Measurements from ENCODE around the gene YAP1.

The YAP1 gene

DNA sequence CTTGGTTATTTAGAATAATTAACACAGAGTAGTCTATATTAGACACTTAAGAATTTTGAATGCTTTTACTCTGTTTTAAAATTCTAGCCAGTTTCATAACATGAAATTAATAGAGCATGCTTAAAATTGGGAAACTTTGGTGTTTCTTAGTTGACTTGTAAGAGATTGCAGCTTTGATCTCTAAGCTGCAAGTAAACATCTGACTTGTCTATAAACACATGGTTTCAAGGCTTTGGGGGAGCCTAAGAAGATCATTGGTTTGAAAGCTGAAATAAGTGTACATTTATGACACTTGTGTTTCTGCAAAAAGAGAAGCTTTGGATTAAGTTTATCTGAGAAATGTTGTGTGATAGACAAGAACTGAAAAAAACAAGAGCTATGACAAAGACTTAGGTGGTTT, 37.8 kb downstream of the YAP1 start:
- Histone ChIP-seq H3K4me1 (ENCODE audit: control insufficient read depth in 2 of 2, insufficient read depth in 1 of 2, low read depth in 1 of 2, low read length in 2 of 2) (peaks cover 3 to 14% of the 10 kb centered on the region in 2 donors), H4K91ac (ENCODE audit: low read depth, low read length, poor library complexity) (no peak overlapping the region), H3K27ac (replicated peaks; ENCODE audit: low read length) (no peak overlapping the region)

DNA sequence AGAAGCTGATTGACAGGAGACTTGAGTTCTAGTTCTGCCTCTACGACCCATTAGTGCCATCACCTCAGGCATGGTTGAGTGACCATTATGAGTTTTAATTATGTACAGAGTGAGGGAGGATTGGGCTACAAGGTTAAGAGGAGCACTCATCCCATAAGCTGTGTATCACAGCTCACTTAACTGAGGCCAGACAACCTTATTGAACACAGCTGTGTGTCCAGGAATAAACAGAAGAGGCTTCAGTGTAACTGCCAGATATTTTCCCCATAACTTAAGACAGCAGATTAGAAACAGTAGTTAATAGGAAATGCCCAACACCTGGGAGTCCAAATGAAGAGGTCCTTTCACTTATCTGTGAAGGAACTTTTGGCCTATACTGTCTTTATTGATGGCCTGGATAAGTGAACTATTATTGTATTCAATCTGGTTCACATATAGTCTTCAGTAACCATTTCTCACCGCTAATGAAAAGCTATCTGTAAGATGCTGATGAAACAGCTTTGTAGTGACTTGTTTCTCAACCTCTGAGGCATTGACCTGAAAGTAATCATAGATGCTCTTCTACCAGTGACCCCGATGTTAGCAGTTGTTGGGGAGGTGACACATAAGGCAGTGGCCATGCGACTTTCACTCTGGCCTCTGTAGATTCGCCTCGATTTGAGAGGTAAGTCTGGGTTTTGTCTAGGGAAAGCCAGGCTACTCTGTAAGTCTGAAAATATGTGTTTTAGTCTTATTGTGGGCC, 41.7 kb downstream of the YAP1 start:
- peaks cover 0 to 12% of the 10 kb centered on the region in 2 donors for H3K9me3 ChIP-seq (replicated peaks in 1 of 2; ENCODE audit: control insufficient read depth in 2 of 2, insufficient read depth in 1 of 2, low read depth in 1 of 2, low read length in 2 of 2)
- no peak overlapping the region for H4K8ac ChIP-seq (ENCODE audit: low read depth, low read length)
- H2BK120ac ChIP-seq (ENCODE audit: low read depth, low read length): no peak overlapping the region
- H2BK5ac ChIP-seq (ENCODE audit: low read length): no peak overlapping the region
- H2AFZ ChIP-seq (ENCODE audit: low read length): no peak overlapping the region
- DNase-seq (ENCODE audit: low spot score): no peak
- no peak overlapping the region for H3K27ac ChIP-seq (replicated peaks; ENCODE audit: low read length)
- H3K4me2 ChIP-seq (ENCODE audit: insufficient read depth, low read length, poor library complexity, severe bottlenecking): no peak overlapping the region
- no peak overlapping the region for H3K14ac ChIP-seq (ENCODE audit: low read length)
- H2AK5ac ChIP-seq (ENCODE audit: low read depth, low read length): no peak overlapping the region
- H3K27me3 ChIP-seq (ENCODE audit: control insufficient read depth in 3 of 3, insufficient read depth in 3 of 3, low read depth in 1 of 3, low read length in 3 of 3): no peaks in the 10 kb centered on the region
- H3K36me3 ChIP-seq (replicated peaks in 1 of 2; ENCODE audit: control insufficient read depth in 2 of 2, insufficient read depth in 2 of 2, low read length in 2 of 2): peaks cover 1 to 50% of the 10 kb centered on the region in 2 donors
- peaks cover 4% of the 10 kb centered on the region for H3K79me1 ChIP-seq (ENCODE audit: low read depth, low read length)
- no CpG with 5 or more reads among the region's 6 CpGs for WGBS, 2 donors (ENCODE audit: extremely low coverage in 2 of 2, insufficient read length in 2 of 2, insufficient replicate concordance in 1 of 2)
- no peak overlapping the region for H2BK15ac ChIP-seq (ENCODE audit: low read length)
- no peak overlapping the region for H3K4me3 ChIP-seq (ENCODE audit: low read length in 2 of 2)
- H3K9ac ChIP-seq (ENCODE audit: low read depth, low read length, poor library complexity): no peak overlapping the region
- no peak overlapping the region for H3K4ac ChIP-seq (ENCODE audit: low read length)
- H3K18ac ChIP-seq (ENCODE audit: low read length): no peak overlapping the region
- H3K23ac ChIP-seq (ENCODE audit: low read depth, low read length, poor library complexity): no peak overlapping the region
- H2BK12ac ChIP-seq (ENCODE audit: low read length): no peak overlapping the region
- H3K4me1 ChIP-seq (ENCODE audit: control insufficient read depth in 2 of 2, insufficient read depth in 1 of 2, low read depth in 1 of 2, low read length in 2 of 2): no peaks in the 10 kb centered on the region
- no peak overlapping the region for H4K91ac ChIP-seq (ENCODE audit: low read depth, low read length, poor library complexity)

More for the DNA sequence above, 37.8 kb downstream of the YAP1 start:
- Histone ChIP-seq H3K4me2 (ENCODE audit: insufficient read depth, low read length, poor library complexity, severe bottlenecking) (no peak overlapping the region), H2BK120ac (ENCODE audit: low read depth, low read length) (no peak overlapping the region), H2BK5ac (ENCODE audit: low read length) (no peak overlapping the region), H3K4ac (ENCODE audit: low read length) (no peak overlapping the region), H4K8ac (ENCODE audit: low read depth, low read length) (no peak overlapping the region), H3K79me1 (ENCODE audit: low read depth, low read length) (peaks cover 4% of the 10 kb centered on the region), H2BK15ac (ENCODE audit: low read length) (no peak overlapping the region), H3K27me3 (ENCODE audit: control insufficient read depth in 3 of 3, insufficient read depth in 3 of 3, low read depth in 1 of 3, low read length in 3 of 3) (no peaks in the 10 kb centered on the region), H2AK5ac (ENCODE audit: low read depth, low read length) (no peak overlapping the region), H2BK12ac (ENCODE audit: low read length) (no peak overlapping the region), H3K4me3 (ENCODE audit: low read length in 2 of 2) (no peak overlapping the region), H3K9ac (ENCODE audit: low read depth, low read length, poor library complexity) (no peak overlapping the region), H2AFZ (ENCODE audit: low read length) (no peak overlapping the region), H3K36me3 (replicated peaks in 1 of 2; ENCODE audit: control insufficient read depth in 2 of 2, insufficient read depth in 2 of 2, low read length in 2 of 2) (peaks cover 0 to 51% of the 10 kb centered on the region in 2 donors), H3K23ac (ENCODE audit: low read depth, low read length, poor library complexity) (no peak overlapping the region), H3K18ac (ENCODE audit: low read length) (no peak overlapping the region), H3K9me3 (replicated peaks in 1 of 2; ENCODE audit: control insufficient read depth in 2 of 2, insufficient read depth in 1 of 2, low read depth in 1 of 2, low read length in 2 of 2) (peaks cover 0 to 12% of the 10 kb centered on the region in 2 donors), H3K14ac (ENCODE audit: low read length) (no peak overlapping the region)
- DNase-seq (ENCODE audit: low spot score): no peak

- peaks cover 0 to 2% of the 10 kb centered on the region in 2 donors for H3K4me1 ChIP-seq (ENCODE audit: control insufficient read depth in 2 of 2, insufficient read depth in 1 of 2, low read depth in 1 of 2, low read length in 2 of 2)
- peaks cover 4% of the 10 kb centered on the region for H3K79me1 ChIP-seq (ENCODE audit: low read depth, low read length)
- no peak for DNase-seq (ENCODE audit: low spot score)
- WGBS, 2 donors (ENCODE audit: extremely low coverage in 2 of 2, insufficient read length in 2 of 2, insufficient replicate concordance in 1 of 2): no CpG with 5 or more reads among the region's 1 CpG
- no peak overlapping the region for H2BK15ac ChIP-seq (ENCODE audit: low read length)
- H3K23ac ChIP-seq (ENCODE audit: low read depth, low read length, poor library complexity): no peak overlapping the region
- no peak overlapping the region for H2BK5ac ChIP-seq (ENCODE audit: low read length)
- no peak overlapping the region for H3K27ac ChIP-seq (replicated peaks; ENCODE audit: low read length)
- H4K8ac ChIP-seq (ENCODE audit: low read depth, low read length): no peak overlapping the region
- no peak overlapping the region for H3K14ac ChIP-seq (ENCODE audit: low read length)
- H4K91ac ChIP-seq (ENCODE audit: low read depth, low read length, poor library complexity): no peak overlapping the region
- H3K4me3 ChIP-seq (ENCODE audit: low read length in 2 of 2): no peak overlapping the region
- no peak overlapping the region for H2BK120ac ChIP-seq (ENCODE audit: low read depth, low read length)
- no peak overlapping the region for H3K4me2 ChIP-seq (ENCODE audit: insufficient read depth, low read length, poor library complexity, severe bottlenecking)
- no peaks in the 10 kb centered on the region for H3K27me3 ChIP-seq (ENCODE audit: control insufficient read depth in 3 of 3, insufficient read depth in 3 of 3, low read depth in 1 of 3, low read length in 3 of 3)
- H3K9me3 ChIP-seq (replicated peaks in 1 of 2; ENCODE audit: control insufficient read depth in 2 of 2, insufficient read depth in 1 of 2, low read depth in 1 of 2, low read length in 2 of 2): peaks cover 0 to 12% of the 10 kb centered on the region in 2 donors
- no peak overlapping the region for H2BK12ac ChIP-seq (ENCODE audit: low read length)
- no peak overlapping the region for H3K9ac ChIP-seq (ENCODE audit: low read depth, low read length, poor library complexity)
- no peak overlapping the region for H3K4ac ChIP-seq (ENCODE audit: low read length)
- H3K18ac ChIP-seq (ENCODE audit: low read length): no peak overlapping the region
- H2AK5ac ChIP-seq (ENCODE audit: low read depth, low read length): no peak overlapping the region
- H3K36me3 ChIP-seq (replicated peaks in 1 of 2; ENCODE audit: control insufficient read depth in 2 of 2, insufficient read depth in 2 of 2, low read length in 2 of 2): peaks cover 1 to 39% of the 10 kb centered on the region in 2 donors
- no peak overlapping the region for H2AFZ ChIP-seq (ENCODE audit: low read length)
Observed at GRCh38 chr11:102153082-102153481, 42.8 kb downstream of the YAP1 start.

DNA sequence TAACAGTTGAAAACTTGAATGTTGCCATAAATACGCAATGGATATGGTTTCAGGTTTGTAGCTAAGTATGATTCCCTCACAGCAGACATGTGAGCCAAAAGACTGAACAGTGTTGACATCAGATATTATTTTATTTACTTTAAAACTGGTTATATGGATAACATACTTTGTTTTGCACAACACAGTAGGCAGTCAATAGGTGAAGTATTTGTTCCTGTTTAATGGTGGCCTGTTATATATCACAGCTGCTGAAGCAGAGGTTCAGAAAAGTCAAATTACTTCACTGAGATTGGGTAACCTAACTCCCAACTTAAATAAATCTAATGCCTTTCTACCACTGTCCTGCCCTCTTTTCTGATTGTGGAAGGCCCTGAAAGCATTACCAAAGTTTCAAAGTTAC, 44.6 kb downstream of the YAP1 start:
- Histone ChIP-seq H3K27ac (replicated peaks; ENCODE audit: low read length) (no peak overlapping the region), H3K18ac (ENCODE audit: low read length) (no peak overlapping the region), H3K79me1 (ENCODE audit: low read depth, low read length) (peaks cover 4% of the 10 kb centered on the region), H3K4ac (ENCODE audit: low read length) (no peak overlapping the region), H3K23ac (ENCODE audit: low read depth, low read length, poor library complexity) (no peak overlapping the region), H4K8ac (ENCODE audit: low read depth, low read length) (no peak overlapping the region), H3K4me2 (ENCODE audit: insufficient read depth, low read length, poor library complexity, severe bottlenecking) (no peak overlapping the region), H2BK120ac (ENCODE audit: low read depth, low read length) (no peak overlapping the region), H3K27me3 (ENCODE audit: control insufficient read depth in 3 of 3, insufficient read depth in 3 of 3, low read depth in 1 of 3, low read length in 3 of 3) (no peaks in the 10 kb centered on the region), H2BK5ac (ENCODE audit: low read length) (no peak overlapping the region), H3K14ac (ENCODE audit: low read length) (no peak overlapping the region), H2BK12ac (ENCODE audit: low read length) (no peak overlapping the region), H3K4me1 (ENCODE audit: control insufficient read depth in 2 of 2, insufficient read depth in 1 of 2, low read depth in 1 of 2, low read length in 2 of 2) (peaks cover 0 to 2% of the 10 kb centered on the region in 2 donors), H2BK15ac (ENCODE audit: low read length) (no peak overlapping the region), H3K36me3 (replicated peaks in 1 of 2; ENCODE audit: control insufficient read depth in 2 of 2, insufficient read depth in 2 of 2, low read length in 2 of 2) (peaks cover 1 to 34% of the 10 kb centered on the region in 2 donors), H3K4me3 (ENCODE audit: low read length in 2 of 2) (no peak overlapping the region), H2AFZ (ENCODE audit: low read length) (no peak overlapping the region), H3K9ac (ENCODE audit: low read depth, low read length, poor library complexity) (no peak overlapping the region), H3K9me3 (replicated peaks in 1 of 2; ENCODE audit: control insufficient read depth in 2 of 2, insufficient read depth in 1 of 2, low read depth in 1 of 2, low read length in 2 of 2) (peaks cover 0 to 7% of the 10 kb centered on the region in 2 donors), H2AK5ac (ENCODE audit: low read depth, low read length) (no peak overlapping the region), H4K91ac (ENCODE audit: low read depth, low read length, poor library complexity) (no peak overlapping the region)
- no CpG with 5 or more reads among the region's 1 CpG for WGBS, 2 donors (ENCODE audit: extremely low coverage in 2 of 2, insufficient read length in 2 of 2, insufficient replicate concordance in 1 of 2)
- no peak for DNase-seq (ENCODE audit: low spot score)
